ENCODE results near the gene KCND2.

Gene KCND2

GRCh38 chr7:120553491-120553890 lies 280.5 kb downstream of the KCND2 start:
- TF ChIP-seq USF1 (IDR thresholded peaks at IDR 0.05) (no peak), TCF12 (IDR thresholded peaks at IDR 0.05; ENCODE audit: low read depth) (no peak)

GRCh38 chr7:120554960-120555571 lies 282.1 kb downstream of the KCND2 start:
- TF ChIP-seq ZBTB7A (IDR thresholded peaks at IDR 0.05; ENCODE audit: low read depth), result no peak
- peak; percentile 83 for TF ChIP-seq RAD21 (IDR thresholded peaks at IDR 0.05; ENCODE audit: low read depth)

- TF ChIP-seq ZBTB7A (IDR thresholded peaks at IDR 0.05; ENCODE audit: low read depth) (no peak), YY1 (IDR thresholded peaks at IDR 0.05; ENCODE audit: low read depth) (no peak), MAX (IDR thresholded peaks at IDR 0.05) (no peak), REST (IDR thresholded peaks at IDR 0.05; ENCODE audit: low read depth) (no peak)
These were observed 291.2 kb downstream of the KCND2 start for GRCh38 chr7:120564145-120564544.

- no peak for TF ChIP-seq CEBPB (IDR thresholded peaks at IDR 0.05)
- TF ChIP-seq USF1 (IDR thresholded peaks at IDR 0.05), result no peak
- no peak for TF ChIP-seq ZBTB7A (IDR thresholded peaks at IDR 0.05; ENCODE audit: low read depth)
- no peak for TF ChIP-seq TAF1 (IDR thresholded peaks at IDR 0.05; ENCODE audit: low read depth)
- TF ChIP-seq TCF12 (IDR thresholded peaks at IDR 0.05; ENCODE audit: low read depth), result no peak
- no peak for TF ChIP-seq RAD21 (IDR thresholded peaks at IDR 0.05; ENCODE audit: low read depth)
- no peak for TF ChIP-seq TEAD4 (IDR thresholded peaks at IDR 0.05)
These were observed 294.2 kb downstream of the KCND2 start for GRCh38 chr7:120567204-120567603.

GRCh38 chr7:120582916-120583315 lies 309.9 kb downstream of the KCND2 start:
- TF ChIP-seq FOXM1 (IDR thresholded peaks at IDR 0.05; ENCODE audit: borderline replicate concordance, low read depth), result no peak
- no peak for TF ChIP-seq CEBPB (IDR thresholded peaks at IDR 0.05)
- TF ChIP-seq TCF12 (IDR thresholded peaks at IDR 0.05; ENCODE audit: low read depth), result no peak
- TF ChIP-seq REST (IDR thresholded peaks at IDR 0.05; ENCODE audit: low read depth), result no peak
- no peak for TF ChIP-seq ZBTB7A (IDR thresholded peaks at IDR 0.05; ENCODE audit: low read depth)
- no peak for TF ChIP-seq EP300 (IDR thresholded peaks at IDR 0.05; ENCODE audit: borderline replicate concordance)
- no peak for TF ChIP-seq NFIC (IDR thresholded peaks at IDR 0.05)
- no peak for TF ChIP-seq EGR1 (IDR thresholded peaks at IDR 0.05)
- no peak for TF ChIP-seq TAF1 (IDR thresholded peaks at IDR 0.05; ENCODE audit: low read depth)
- TF ChIP-seq CREB1 (IDR thresholded peaks at IDR 0.05; ENCODE audit: low read depth), result no peak
- TF ChIP-seq TEAD4 (IDR thresholded peaks at IDR 0.05), result no peak
- no peak for TF ChIP-seq RAD21 (IDR thresholded peaks at IDR 0.05; ENCODE audit: low read depth)
- no peak for TF ChIP-seq MAX (IDR thresholded peaks at IDR 0.05)
- no peak for TF ChIP-seq USF1 (IDR thresholded peaks at IDR 0.05)
- no peak for TF ChIP-seq YY1 (IDR thresholded peaks at IDR 0.05; ENCODE audit: low read depth)

- no peak for TF ChIP-seq TAF1 (IDR thresholded peaks at IDR 0.05; ENCODE audit: low read depth)
- TF ChIP-seq MAX (IDR thresholded peaks at IDR 0.05), result 0 out of 2 replicates have a peak, but pooled peaks have one; percentile 15
- no peak for TF ChIP-seq USF1 (IDR thresholded peaks at IDR 0.05)
- no peak for TF ChIP-seq EP300 (IDR thresholded peaks at IDR 0.05; ENCODE audit: borderline replicate concordance)
- TF ChIP-seq NFIC (IDR thresholded peaks at IDR 0.05), result no peak
- no peak for TF ChIP-seq CEBPB (IDR thresholded peaks at IDR 0.05)
These were observed 311.1 kb downstream of the KCND2 start for GRCh38 chr7:120583899-120584586.
